Measurements from ENCODE around the gene ABCC5.

Gene ABCC5

DNA sequence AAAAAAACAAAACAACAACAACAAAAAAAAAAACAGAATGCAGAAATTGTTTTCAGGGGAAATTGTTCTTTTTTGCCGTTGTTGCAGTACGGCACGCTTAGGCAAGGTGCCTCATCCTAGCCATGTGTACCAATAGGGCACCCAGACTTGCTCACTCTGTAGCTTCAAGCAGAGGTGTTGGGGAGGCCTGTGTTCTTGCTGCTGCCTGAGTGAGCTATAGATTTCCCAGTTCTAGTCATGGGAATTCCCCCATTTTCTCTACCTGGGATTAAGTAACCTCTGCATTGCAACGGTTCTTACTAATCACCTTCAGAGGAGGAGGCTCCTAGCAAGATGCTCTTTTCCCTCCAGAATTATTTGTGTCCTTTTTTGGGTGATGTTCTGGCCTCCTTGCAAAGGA is 120.1 kb downstream of the ABCC5 start:
- Histone ChIP-seq H3K27ac (ENCODE audit: low read depth, low read length) (no peak overlapping the region), H3K4me1 (ENCODE audit: control insufficient read depth in 1 of 2, insufficient read depth in 2 of 2, low read length in 2 of 2) (peaks cover 0 to 6% of the 10 kb centered on the region in 2 donors), H3K9me3 (ENCODE audit: control insufficient read depth in 1 of 2, low read length in 2 of 2) (no peaks in the 10 kb centered on the region), H3K36me3 (ENCODE audit: control insufficient read depth in 1 of 2, insufficient read depth in 2 of 2, low read length in 2 of 2) (no peaks in the 10 kb centered on the region), H3K27me3 (ENCODE audit: control insufficient read depth in 1 of 2, insufficient read depth in 2 of 2, low read length in 2 of 2) (peaks cover 0 to 2% of the 10 kb centered on the region in 2 donors), H3K4me3 (ENCODE audit: low read depth in 1 of 2, low read length in 2 of 2) (no peak overlapping the region), H3K9ac (ENCODE audit: low read depth in 1 of 2, low read length in 2 of 2) (no peak overlapping the region)

DNA sequence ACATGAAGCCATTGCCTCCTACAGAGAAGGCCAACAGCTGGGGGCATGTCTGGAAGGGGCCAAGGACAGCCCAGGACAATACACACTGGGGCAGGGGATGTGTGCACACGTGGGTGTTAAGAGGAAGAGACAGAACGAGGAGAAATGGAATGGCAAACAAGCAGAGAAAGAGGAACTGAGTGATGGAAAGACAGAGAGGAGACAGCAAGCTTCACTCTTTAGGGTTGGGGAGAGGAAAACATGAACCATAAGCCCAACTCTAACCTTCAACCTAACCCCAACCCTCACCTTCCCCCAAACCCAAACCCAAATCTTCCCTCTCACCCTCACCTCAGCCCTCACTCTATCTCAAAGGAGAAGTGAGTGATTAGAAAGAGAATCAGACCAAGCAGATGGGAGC is 121.1 kb downstream of the ABCC5 start:
- H3K27me3 ChIP-seq (ENCODE audit: control insufficient read depth in 1 of 2, insufficient read depth in 2 of 2, low read length in 2 of 2) = peaks cover 0 to 2% of the 10 kb centered on the region in 2 donors
- H3K27ac ChIP-seq (ENCODE audit: low read depth, low read length) = no peak overlapping the region
- no peak overlapping the region for H3K4me3 ChIP-seq (ENCODE audit: low read depth in 1 of 2, low read length in 2 of 2)
- no peaks in the 10 kb centered on the region for H3K9me3 ChIP-seq (ENCODE audit: control insufficient read depth in 1 of 2, low read length in 2 of 2)
- H3K36me3 ChIP-seq (ENCODE audit: control insufficient read depth in 1 of 2, insufficient read depth in 2 of 2, low read length in 2 of 2) = no peaks in the 10 kb centered on the region
- H3K4me1 ChIP-seq (ENCODE audit: control insufficient read depth in 1 of 2, insufficient read depth in 2 of 2, low read length in 2 of 2) = peaks cover 0 to 6% of the 10 kb centered on the region in 2 donors
- H3K9ac ChIP-seq (ENCODE audit: low read depth in 1 of 2, low read length in 2 of 2) = no peak overlapping the region

DNA sequence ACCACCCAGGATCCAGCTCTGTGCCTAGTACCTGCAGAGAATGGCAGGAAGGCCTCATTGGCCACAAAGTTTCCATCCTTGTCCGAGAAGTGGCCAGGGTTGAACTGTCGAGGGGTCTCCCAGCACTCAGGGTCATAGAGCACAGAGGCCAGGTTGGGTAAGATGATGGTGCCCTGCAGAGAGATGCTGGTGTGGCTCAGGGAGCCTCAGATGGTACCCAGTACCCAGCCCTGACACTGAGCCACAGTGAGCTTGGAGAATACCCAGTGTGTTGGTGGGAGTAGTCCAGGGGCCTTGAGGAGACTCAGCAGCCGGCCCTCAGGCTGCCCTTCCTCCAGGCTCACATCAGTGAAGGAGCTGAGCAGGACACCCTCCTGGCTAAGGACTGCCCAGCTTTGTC is 121.5 kb downstream of the ABCC5 start:
- no peaks in the 10 kb centered on the region for H3K36me3 ChIP-seq (ENCODE audit: control insufficient read depth in 1 of 2, insufficient read depth in 2 of 2, low read length in 2 of 2)
- H3K27me3 ChIP-seq (ENCODE audit: control insufficient read depth in 1 of 2, insufficient read depth in 2 of 2, low read length in 2 of 2) = peaks cover 0 to 2% of the 10 kb centered on the region in 2 donors
- H3K9ac ChIP-seq (ENCODE audit: low read depth in 1 of 2, low read length in 2 of 2) = no peak overlapping the region
- H3K27ac ChIP-seq (ENCODE audit: low read depth, low read length) = no peak overlapping the region
- H3K9me3 ChIP-seq (ENCODE audit: control insufficient read depth in 1 of 2, low read length in 2 of 2) = no peaks in the 10 kb centered on the region
- H3K4me1 ChIP-seq (ENCODE audit: control insufficient read depth in 1 of 2, insufficient read depth in 2 of 2, low read length in 2 of 2) = peaks cover 0 to 6% of the 10 kb centered on the region in 2 donors
- H3K4me3 ChIP-seq (ENCODE audit: low read depth in 1 of 2, low read length in 2 of 2) = no peak overlapping the region

DNA sequence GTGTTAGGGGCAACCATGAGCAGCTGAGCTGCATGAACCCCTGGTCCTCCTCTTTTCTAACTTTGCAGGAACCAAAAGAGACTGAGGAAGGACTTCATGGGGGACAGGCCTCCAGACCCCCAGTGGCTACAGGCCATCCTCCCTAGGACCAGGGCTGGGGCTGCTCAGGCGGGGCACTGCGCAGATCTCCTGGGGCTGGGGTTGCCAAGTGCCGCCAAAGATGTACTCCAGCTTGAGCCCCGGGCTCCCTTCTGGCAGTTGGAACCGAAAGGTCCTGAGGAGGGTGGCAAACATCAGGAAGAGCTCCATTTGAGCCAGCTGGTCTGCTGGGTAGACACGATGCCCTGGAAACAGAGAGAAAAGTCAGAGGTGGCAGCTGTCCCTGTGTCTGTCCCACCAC is 121.9 kb downstream of the ABCC5 start:
- H3K9ac ChIP-seq (ENCODE audit: low read depth in 1 of 2, low read length in 2 of 2) = no peak overlapping the region
- H3K4me3 ChIP-seq (ENCODE audit: low read depth in 1 of 2, low read length in 2 of 2) = no peak overlapping the region
- peaks cover 0 to 6% of the 10 kb centered on the region in 2 donors for H3K4me1 ChIP-seq (ENCODE audit: control insufficient read depth in 1 of 2, insufficient read depth in 2 of 2, low read length in 2 of 2)
- no peaks in the 10 kb centered on the region for H3K36me3 ChIP-seq (ENCODE audit: control insufficient read depth in 1 of 2, insufficient read depth in 2 of 2, low read length in 2 of 2)
- no peak overlapping the region for H3K27ac ChIP-seq (ENCODE audit: low read depth, low read length)
- H3K9me3 ChIP-seq (ENCODE audit: control insufficient read depth in 1 of 2, low read length in 2 of 2) = no peaks in the 10 kb centered on the region
- H3K27me3 ChIP-seq (ENCODE audit: control insufficient read depth in 1 of 2, insufficient read depth in 2 of 2, low read length in 2 of 2) = peaks cover 0 to 2% of the 10 kb centered on the region in 2 donors

DNA sequence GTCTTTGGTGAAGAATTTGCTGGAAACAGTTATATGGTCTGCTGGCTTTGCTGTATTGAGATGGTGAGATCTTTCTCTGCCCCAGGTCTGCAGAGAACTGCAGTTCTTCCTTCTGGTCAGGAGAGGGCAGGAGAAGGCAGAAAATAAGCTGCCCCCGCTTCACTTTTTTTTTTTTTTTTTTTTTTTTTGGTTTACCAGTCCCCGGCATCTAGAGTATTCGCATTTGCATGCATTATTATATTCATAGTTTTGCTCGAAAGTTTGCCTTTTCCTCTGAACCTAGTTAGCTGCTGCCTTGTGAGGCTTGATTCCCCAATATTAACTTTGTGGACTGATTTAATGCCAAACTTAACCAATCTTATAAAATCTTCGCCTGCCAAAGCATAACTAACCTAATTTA is 122.4 kb downstream of the ABCC5 start:
- Histone ChIP-seq H3K27me3 (ENCODE audit: control insufficient read depth in 1 of 2, insufficient read depth in 2 of 2, low read length in 2 of 2) (peaks cover 0 to 2% of the 10 kb centered on the region in 2 donors), H3K27ac (ENCODE audit: low read depth, low read length) (no peak overlapping the region), H3K4me3 (ENCODE audit: low read depth in 1 of 2, low read length in 2 of 2) (no peak overlapping the region), H3K36me3 (ENCODE audit: control insufficient read depth in 1 of 2, insufficient read depth in 2 of 2, low read length in 2 of 2) (no peaks in the 10 kb centered on the region), H3K4me1 (ENCODE audit: control insufficient read depth in 1 of 2, insufficient read depth in 2 of 2, low read length in 2 of 2) (peaks cover 0 to 6% of the 10 kb centered on the region in 2 donors), H3K9ac (ENCODE audit: low read depth in 1 of 2, low read length in 2 of 2) (no peak overlapping the region), H3K9me3 (ENCODE audit: control insufficient read depth in 1 of 2, low read length in 2 of 2) (no peaks in the 10 kb centered on the region)

DNA sequence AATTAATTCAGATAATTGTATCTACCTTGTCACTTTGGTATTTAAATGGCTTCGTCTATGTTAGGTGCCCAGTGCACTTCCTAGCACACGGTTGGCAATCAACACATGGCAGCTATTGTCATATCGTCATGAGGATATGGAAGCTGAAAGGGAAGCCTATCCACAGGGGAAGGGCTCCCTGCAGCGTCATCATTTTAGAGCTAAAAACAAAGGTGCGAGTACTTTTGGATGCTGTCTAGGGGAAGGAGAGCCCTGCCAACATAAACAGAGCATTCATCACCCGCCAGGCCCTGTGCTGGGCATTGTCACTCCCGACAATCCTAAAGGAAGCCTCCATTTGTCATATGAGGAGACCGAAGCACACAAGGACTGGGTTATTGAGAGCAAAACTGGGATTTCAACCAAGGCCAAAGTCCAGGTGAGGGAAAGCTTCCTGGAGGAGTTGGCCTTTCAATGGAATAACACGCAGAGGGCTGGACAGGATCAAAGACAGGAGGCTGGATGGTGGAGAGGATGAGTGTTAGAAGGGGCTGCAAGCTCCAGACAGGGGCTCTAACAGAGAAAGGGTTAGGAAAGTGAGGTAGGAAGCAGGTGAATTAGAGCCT is 125.0 kb downstream of the ABCC5 start:
- Histone ChIP-seq H3K9ac (ENCODE audit: low read depth in 1 of 2, low read length in 2 of 2) (no peak overlapping the region), H3K27me3 (ENCODE audit: control insufficient read depth in 1 of 2, insufficient read depth in 2 of 2, low read length in 2 of 2) (no peaks in the 10 kb centered on the region), H3K4me1 (ENCODE audit: control insufficient read depth in 1 of 2, insufficient read depth in 2 of 2, low read length in 2 of 2) (peaks cover 0 to 6% of the 10 kb centered on the region in 2 donors), H3K27ac (ENCODE audit: low read depth, low read length) (no peak overlapping the region), H3K9me3 (ENCODE audit: control insufficient read depth in 1 of 2, low read length in 2 of 2) (no peaks in the 10 kb centered on the region), H3K4me3 (ENCODE audit: low read depth in 1 of 2, low read length in 2 of 2) (no peak overlapping the region), H3K36me3 (ENCODE audit: control insufficient read depth in 1 of 2, insufficient read depth in 2 of 2, low read length in 2 of 2) (no peaks in the 10 kb centered on the region)

DNA sequence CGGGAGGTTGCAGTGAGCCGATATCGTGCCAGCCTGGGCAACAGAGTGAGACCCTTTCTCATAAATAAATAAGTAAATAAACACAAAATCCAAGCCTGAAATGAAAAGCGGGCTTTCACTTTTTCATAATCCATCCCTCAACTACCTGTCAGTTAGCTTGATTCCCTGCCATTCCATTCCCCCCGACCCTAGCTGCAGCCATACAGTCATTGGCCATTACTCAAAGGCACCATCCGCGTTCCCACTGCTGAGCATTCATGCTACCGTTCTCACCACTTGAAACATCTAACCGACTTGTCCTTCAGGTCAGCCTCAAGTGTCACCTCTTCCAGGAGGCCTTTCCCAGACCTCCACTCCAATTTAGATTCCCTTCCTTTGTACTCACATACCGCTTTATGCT is 131.9 kb downstream of the ABCC5 start:
- peaks cover 16 to 22% of the 10 kb centered on the region in 2 donors for H3K4me1 ChIP-seq (ENCODE audit: control insufficient read depth in 1 of 2, insufficient read depth in 2 of 2, low read length in 2 of 2)
- peak overlapping the region in 1 of 2 donors; percentile 38 for H3K9ac ChIP-seq (ENCODE audit: low read depth in 1 of 2, low read length in 2 of 2)
- no peak overlapping the region for H3K27ac ChIP-seq (ENCODE audit: low read depth, low read length)
- H3K4me3 ChIP-seq (ENCODE audit: low read depth in 1 of 2, low read length in 2 of 2) = no peak overlapping the region
- no peaks in the 10 kb centered on the region for H3K27me3 ChIP-seq (ENCODE audit: control insufficient read depth in 1 of 2, insufficient read depth in 2 of 2, low read length in 2 of 2)
- H3K36me3 ChIP-seq (ENCODE audit: control insufficient read depth in 1 of 2, insufficient read depth in 2 of 2, low read length in 2 of 2) = no peaks in the 10 kb centered on the region
- H3K9me3 ChIP-seq (ENCODE audit: control insufficient read depth in 1 of 2, low read length in 2 of 2) = no peaks in the 10 kb centered on the region

DNA sequence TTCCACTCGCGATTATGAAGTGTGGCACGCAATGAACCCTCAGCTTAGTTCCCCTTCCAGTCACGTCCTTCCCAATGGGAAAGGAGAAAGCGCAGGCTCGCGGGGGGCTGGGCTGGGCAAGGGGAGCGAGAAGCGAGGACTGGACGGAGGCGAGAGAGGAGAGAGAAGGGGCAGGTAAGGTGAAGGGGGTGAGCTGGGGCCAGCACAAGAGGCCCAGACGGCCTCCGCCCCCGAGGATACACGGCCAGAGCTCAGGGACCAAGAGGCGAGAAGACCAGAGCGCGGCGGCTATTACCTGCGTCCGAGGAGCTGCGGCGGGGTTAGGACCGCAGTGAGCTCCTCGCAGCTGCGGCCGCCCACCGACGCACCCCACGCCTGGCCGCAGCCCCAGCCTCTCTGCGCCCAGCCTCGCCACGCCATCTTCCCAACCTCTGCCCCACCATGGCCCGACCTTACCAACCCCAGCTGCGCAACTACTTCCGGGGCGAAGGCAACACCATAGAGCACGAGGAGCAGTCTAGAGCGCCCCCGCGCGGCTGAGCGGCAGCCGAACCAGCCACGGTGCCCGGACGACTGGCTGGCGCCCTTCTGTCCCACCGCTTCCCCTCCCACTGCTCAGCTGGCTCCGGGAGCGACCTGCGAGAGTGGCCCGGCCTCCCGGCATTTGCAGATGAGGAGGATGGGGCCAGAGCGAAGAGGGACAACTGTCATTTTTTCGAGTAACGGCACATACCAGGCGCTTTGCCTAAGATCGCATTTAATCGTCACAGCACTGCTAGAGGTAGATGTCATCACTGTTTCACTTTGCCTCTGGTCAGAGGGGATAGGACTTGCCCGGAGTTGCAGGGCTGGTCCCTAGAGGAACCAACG is 133.0 kb downstream of the ABCC5 start, which contains the start of gene PARL:
TSS of gene PARL (minus strand) at position 454 of the 870 bp plus-strand sequence. CDS start at position 420, 34 bp downstream.
- Histone ChIP-seq H3K4me1 (ENCODE audit: control insufficient read depth in 1 of 2, insufficient read depth in 2 of 2, low read length in 2 of 2) (peaks cover 16 to 22% of the 10 kb centered on the region in 2 donors), H3K4me3 (ENCODE audit: low read depth in 1 of 2, low read length in 2 of 2) (peak within 1 kb of the TSS; percentile 82 to 89), H3K27ac (ENCODE audit: low read depth, low read length) (peak within 1 kb of the TSS; percentile 68), H3K9ac (ENCODE audit: low read depth in 1 of 2, low read length in 2 of 2) (peak within 1 kb of the TSS; percentile 91 to 97), H3K36me3 (ENCODE audit: control insufficient read depth in 1 of 2, insufficient read depth in 2 of 2, low read length in 2 of 2) (no peaks in the 10 kb centered on the region), H3K9me3 (ENCODE audit: control insufficient read depth in 1 of 2, low read length in 2 of 2) (no peaks in the 10 kb centered on the region), H3K27me3 (ENCODE audit: control insufficient read depth in 1 of 2, insufficient read depth in 2 of 2, low read length in 2 of 2) (no peaks in the 10 kb centered on the region)

DNA sequence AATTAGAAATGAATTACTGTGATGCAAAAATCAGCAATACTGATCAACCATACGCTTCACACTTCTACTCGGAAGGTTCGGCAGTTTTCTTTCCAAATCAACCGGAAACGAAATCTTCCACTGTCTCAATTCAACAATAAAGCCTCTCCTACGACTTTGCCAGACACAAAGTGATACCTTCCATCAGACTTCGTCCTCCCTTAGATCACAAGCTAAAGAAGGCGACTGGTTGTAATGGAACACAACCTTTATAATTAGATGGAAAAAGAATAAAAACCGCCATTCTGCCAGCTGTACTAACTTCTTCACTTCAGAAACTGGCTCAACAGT is 133.6 kb downstream of the ABCC5 start:
- Histone ChIP-seq H3K4me1 (ENCODE audit: control insufficient read depth in 1 of 2, insufficient read depth in 2 of 2, low read length in 2 of 2) (peaks cover 16 to 22% of the 10 kb centered on the region in 2 donors), H3K36me3 (ENCODE audit: control insufficient read depth in 1 of 2, insufficient read depth in 2 of 2, low read length in 2 of 2) (no peaks in the 10 kb centered on the region), H3K27ac (ENCODE audit: low read depth, low read length) (peak overlapping the region; percentile 68), H3K9me3 (ENCODE audit: control insufficient read depth in 1 of 2, low read length in 2 of 2) (no peaks in the 10 kb centered on the region), H3K4me3 (ENCODE audit: low read depth in 1 of 2, low read length in 2 of 2) (peak overlapping the region; percentile 82 to 89), H3K9ac (ENCODE audit: low read depth in 1 of 2, low read length in 2 of 2) (peak overlapping the region; percentile 91 to 97), H3K27me3 (ENCODE audit: control insufficient read depth in 1 of 2, insufficient read depth in 2 of 2, low read length in 2 of 2) (no peaks in the 10 kb centered on the region)

DNA sequence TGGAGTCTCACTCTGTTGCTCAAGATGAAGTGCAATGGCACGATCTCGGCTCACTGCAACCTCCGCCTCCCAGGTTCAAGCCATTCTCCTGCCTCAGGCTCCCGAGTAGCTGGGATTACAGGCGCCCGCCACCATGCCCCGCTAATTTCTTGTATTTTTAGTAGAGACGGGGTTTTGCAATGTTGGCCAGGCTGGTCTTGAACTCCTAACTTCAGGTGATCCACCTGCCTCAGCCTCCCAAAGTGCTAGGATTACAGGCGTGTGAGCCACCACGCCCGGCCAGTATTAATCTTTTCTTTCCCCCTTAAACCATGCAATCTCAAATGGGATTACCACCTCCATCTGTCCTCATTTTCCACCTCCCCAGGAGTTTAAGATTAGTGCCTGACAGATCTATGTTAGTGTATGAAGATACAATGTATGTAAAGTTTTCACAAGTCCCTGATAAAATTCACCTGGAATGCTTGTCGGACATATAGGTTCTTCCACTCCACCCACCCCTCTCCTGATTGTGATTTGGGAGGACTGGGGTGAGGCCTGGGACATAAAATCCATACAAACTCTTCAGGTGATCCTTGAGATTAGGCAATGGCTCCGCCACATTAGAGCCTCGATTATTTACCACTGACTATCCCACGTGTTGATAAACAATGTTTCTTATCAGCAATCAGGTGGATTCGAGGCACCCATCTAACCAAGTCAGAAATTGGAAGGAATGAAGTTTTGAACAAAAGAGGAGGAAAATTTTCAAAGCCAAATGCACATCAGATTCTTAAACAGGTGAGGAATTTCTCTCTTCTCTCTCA is 134.2 kb downstream of the ABCC5 start:
- no peaks in the 10 kb centered on the region for H3K36me3 ChIP-seq (ENCODE audit: control insufficient read depth in 1 of 2, insufficient read depth in 2 of 2, low read length in 2 of 2)
- H3K27me3 ChIP-seq (ENCODE audit: control insufficient read depth in 1 of 2, insufficient read depth in 2 of 2, low read length in 2 of 2) = no peaks in the 10 kb centered on the region
- H3K9me3 ChIP-seq (ENCODE audit: control insufficient read depth in 1 of 2, low read length in 2 of 2) = no peaks in the 10 kb centered on the region
- H3K4me1 ChIP-seq (ENCODE audit: control insufficient read depth in 1 of 2, insufficient read depth in 2 of 2, low read length in 2 of 2) = peaks cover 16 to 22% of the 10 kb centered on the region in 2 donors
- peak overlapping the region; percentile 91 to 97 for H3K9ac ChIP-seq (ENCODE audit: low read depth in 1 of 2, low read length in 2 of 2)
- peak overlapping the region; percentile 82 to 89 for H3K4me3 ChIP-seq (ENCODE audit: low read depth in 1 of 2, low read length in 2 of 2)
- H3K27ac ChIP-seq (ENCODE audit: low read depth, low read length) = no peak overlapping the region

All from duodenal mucosa (tissue), 2 donors.